Dermis blood vessel endothelial cell (primary cell): ENCODE results near the gene KANSL1. TPM values are rescaled to one million over a fixed set of nuclear protein-coding genes. Genes with fewer than 3 reads are reported as not detected.
"Not testable (repeated sequence)": the region's sequence is repeated elsewhere in the genome, so short reads cannot be mapped to it uniquely, and the experiment has no call there.

Experiments used
- DNase-seq: peaks from one replicate; pipeline ENCODE4 v3.0.0; 2010
- total RNA-seq: library from RNA; depleted of rRNA; stranded (reverse); fragments of >200 nt; gene quantifications from 2 replicates; pipeline ENCODE4 v1.2.3, GENCODE V29; 2014

KANSL1 gene
- total RNA-seq, 1 donor from 2014 or later = 87.0 TPM

DNA sequence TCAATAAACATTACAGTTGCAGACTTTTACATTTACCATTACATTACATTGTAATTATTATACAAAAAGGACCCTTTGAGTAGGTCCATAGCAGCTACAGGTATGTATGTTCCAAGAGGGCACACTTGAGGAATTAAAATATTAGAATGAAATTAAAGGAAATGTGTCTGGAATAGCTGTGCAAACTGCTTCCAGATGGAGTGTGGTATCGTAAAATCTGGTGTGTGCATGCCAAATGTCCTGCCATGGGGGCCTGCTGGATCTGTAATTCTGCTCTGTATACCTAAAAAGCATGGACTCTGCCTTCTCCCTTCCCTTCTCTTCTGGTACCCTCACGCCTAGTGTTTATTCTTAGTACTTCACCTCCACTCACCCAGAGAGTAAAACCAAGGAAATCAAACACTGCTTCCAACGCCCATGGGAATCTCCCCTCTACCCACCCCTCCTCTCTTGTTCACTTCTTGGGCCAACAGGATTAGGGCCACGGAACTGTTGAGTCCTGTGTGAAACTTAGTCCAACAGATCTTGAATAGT, 155.4 kb downstream of the KANSL1 start:
- DNase-seq = no peak

DNA sequence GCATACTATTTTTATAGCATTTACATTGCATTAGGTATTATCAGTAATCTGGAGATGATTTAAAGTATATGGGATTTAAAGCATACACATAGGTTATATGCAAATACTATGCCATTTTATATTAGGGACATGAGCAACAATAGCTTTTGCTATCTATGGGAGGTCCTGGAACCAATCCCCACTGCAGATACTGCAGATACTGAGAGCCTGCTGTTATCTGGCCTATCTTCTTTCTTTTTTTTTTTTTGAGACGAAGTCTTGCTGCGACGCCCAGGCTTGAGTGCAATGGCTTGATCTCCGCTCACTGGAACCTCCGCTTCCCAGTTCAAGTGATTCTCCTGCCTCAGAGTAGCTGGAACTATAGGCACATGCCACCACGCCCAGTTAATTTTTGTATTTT, 156.7 kb downstream of the KANSL1 start:
- no peak for DNase-seq

DNA sequence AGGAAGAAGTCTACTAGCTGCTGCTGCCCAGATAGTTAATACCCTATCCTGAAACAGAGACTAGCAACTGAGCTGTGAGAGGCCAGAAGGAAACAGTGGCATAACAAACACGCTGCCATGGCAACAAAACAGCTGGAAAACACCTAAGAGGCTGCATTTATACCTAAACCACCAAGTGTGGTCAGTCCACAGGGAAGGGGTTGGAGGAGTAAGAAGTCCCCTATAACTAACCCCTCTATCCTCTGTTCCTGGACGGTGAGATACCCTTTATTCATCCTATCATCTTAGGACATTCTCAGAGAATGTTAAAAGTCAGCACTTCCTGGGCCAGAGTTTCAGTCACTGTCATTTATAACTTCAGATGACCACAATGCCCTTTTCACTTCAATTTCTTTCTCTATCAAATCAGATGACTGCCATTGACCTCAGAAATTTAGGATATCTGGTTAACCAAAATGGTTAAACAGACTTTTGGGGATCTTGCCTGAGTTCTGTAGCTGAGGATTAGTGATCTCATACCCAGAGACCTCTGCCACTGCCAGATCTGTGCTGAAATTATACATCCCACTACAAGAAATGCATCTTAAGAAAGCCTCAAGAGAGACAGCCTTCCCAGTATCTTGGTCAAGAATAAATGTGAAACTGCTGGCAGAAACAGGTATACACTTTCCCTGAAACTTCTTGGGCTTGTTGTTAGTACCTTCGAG, 158.0 kb downstream of the KANSL1 start:
- DNase-seq = peak; percentile 44

DNA sequence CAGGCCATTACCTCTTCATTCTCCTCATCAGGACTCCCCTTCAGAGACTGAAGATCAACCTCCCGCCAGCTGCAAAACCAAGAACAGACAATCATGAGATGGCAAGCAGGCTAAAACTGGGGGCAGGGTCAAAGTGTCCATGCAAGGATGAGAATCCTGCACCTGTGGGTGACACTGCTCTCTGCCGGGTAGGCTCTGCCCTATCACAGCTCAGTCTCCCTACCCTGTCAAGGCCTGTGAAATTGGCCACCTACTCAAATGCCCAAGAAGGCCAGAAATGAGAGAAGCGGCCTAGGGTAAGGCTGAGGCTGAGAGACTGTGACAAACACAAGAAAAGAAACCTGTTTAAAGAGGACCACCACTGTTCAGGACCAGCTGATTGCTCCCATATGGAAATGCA, 159.8 kb downstream of the KANSL1 start:
- DNase-seq = no peak

DNA sequence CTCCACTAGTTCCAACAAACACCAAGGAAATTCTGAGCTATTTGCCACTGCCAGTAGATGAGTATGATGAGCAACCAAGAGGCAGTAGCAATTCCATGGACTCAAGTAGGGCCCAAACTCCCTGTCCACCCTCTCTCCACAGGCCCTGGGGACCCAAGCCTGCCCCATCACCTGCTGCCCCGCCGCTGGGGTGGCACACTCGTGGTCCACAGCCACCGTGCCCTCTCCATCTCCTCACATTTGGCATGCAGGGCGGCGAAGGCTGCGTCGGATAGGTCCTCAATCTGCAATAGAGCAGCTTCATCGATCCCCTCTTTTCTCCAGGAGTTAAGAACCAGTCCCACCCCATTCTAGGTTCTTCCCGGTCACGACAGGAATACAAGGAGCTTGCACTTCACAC, 160.3 kb downstream of the KANSL1 start:
- DNase-seq = no peak

DNA sequence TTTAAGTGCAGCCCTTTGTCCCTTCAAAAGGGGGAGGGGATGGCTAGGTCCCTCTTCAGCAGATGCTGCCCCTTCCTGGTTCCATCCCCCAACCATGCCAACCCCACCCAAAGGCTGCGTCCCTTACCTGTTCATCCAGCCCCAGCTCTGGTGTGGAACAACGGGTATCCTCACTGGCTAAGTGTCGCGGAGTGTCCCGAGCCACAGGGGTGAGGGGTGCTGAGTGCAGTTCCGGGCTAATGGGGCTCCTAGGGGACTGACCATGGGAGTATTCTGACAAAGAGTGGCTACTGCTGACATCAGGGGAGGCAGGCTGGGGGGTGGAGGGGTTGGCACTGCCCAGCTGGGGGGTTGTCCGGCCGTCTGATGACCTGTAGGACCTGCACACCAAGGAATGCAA, 161.3 kb downstream of the KANSL1 start:
- no peak for DNase-seq

DNA sequence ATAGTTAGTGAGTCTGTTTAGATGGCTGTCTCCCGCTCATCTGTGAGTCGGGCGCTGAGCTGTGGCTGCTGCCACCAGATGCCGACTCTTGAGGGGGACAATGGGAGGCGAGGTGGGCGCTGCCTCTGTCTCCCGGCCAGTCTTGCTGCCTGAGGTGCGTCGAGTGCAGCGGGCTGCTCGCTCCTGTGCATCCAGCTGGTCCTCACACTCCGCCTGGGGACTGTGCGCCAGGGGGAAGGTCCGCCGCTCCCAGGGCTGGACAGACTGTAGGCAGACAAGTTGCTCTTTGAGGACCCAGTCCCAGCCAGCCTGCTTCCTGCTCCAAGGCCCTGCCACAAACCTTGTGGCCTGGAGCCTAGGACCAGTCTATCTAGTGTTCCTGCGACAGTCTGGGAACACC, 161.8 kb downstream of the KANSL1 start:
- no peak for DNase-seq

DNA sequence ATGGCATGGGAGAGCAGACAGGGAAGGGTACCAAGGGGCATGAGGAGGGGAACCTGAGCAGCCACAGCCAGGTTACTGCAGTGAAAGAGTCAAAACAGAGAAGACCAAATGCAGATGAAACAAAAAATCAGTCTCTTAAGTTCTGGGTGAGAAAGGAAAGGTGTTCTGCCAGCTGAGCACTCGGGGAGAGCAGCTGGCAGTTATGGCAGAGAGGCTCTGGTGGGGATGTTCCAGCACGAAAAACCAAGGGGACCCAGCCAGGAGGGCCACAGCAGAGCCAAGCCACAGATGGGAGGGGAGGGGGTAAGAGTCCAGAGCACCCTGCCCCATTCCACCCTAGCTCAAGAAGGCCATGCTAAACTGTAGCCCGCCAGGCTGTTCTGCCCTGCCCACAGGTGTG, 162.5 kb downstream of the KANSL1 start:
- no peak for DNase-seq

DNA sequence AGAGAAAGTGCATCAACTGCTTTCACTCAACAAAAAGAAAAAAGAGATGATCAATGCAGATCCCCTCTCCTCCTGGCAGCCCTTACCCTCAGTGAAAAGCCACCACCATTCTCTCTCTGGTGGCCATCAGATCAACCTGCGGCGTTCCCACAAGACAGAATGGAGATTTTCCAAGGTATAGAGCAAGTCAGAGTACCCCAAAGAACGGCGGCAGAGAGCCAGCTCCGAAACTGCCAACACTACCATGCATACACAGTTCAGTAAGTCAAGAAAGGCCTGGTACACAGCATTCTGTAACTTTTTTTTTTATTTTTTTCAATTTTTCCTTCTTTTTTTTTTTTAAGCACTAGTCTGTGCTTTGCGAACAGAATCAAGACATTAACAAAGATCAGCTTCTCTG, 163.6 kb downstream of the KANSL1 start:
- no peak for DNase-seq

DNA sequence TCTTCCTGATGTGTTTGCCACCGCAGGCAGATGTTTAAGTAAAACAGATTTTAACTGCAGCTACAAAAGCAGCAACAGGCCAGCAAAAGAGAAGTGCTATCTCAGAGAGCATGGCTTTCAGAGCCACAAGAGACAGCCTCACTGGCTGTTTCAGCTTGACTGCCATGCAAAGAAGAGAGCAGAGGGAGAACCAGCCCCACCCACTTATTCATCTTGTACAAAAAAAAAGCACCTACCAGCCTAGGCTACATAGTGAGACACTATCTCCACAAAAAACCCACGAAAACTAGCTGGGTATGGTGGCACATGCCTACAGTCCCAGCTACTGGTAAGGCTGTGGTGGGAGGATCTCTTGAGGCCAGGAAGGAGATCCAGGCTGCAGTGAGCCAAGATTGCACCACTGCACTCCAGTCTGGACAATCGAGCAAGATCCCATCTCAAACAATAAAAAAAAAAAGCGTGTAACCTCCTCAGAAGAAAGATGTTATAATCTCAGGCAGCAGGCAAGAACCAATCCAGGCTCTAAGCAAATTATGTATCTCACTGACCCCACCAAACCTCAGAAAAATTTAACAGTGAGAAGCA, 164.2 kb downstream of the KANSL1 start:
- no peak for DNase-seq

DNA sequence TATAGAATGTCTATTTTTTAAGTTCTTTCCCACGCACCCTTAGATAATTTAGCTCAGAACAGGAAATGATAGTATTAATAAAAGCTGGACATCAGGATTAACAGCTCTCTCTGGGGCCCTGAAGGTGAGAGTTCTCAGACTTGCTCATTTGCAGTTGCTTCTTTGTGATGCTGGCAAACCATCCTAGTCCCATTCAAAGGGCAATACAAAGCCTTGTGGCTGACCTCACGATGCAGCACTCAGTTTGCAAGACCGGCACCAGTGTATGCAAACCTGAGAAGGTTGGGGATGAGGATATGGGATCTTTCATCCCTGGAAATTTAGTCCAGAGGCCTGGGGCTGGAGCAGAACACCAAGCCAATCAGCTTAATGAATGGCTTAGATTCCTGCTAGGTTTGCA, 164.9 kb downstream of the KANSL1 start:
- DNase-seq = no peak

DNA sequence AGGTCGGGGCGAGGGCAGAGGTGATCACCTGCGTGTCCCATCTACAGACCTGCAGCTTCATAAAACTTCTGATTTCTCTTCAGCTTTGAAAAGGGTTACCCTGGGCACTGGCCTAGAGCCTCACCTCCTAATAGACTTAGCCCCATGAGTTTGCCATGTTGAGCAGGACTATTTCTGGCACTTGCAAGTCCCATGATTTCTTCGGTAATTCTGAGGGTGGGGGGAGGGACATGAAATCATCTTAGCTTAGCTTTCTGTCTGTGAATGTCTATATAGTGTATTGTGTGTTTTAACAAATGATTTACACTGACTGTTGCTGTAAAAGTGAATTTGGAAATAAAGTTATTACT, 165.3 kb downstream of the KANSL1 start:
- no peak for DNase-seq

DNA sequence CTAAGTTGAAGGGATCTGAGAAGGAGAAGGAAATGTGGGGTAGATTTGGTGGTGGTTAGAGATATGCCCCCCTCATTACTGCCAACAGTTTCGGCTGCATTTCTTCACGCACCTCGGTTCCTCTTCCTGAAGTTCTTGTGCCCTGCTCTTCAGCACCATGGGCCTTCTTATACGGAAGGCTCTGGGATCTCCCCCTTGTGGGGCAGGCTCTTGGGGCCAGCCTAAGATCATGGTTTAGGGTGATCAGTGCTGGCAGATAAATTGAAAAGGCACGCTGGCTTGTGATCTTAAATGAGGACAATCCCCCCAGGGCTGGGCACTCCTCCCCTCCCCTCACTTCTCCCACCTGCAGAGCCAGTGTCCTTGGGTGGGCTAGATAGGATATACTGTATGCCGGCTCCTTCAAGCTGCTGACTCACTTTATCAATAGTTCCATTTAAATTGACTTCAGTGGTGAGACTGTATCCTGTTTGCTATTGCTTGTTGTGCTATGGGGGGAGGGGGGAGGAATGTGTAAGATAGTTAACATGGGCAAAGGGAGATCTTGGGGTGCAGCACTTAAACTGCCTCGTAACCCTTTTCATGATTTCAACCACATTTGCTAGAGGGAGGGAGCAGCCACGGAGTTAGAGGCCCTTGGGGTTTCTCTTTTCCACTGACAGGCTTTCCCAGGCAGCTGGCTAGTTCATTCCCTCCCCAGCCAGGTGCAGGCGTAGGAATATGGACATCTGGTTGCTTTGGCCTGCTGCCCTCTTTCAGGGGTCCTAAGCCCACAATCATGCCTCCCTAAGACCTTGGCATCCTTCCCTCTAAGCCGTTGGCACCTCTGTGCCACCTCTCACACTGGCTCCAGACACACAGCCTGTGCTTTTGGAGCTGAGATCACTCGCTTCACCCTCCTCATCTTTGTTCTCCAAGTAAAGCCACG, 165.9 kb downstream of the KANSL1 start:
- no peak for DNase-seq

DNA sequence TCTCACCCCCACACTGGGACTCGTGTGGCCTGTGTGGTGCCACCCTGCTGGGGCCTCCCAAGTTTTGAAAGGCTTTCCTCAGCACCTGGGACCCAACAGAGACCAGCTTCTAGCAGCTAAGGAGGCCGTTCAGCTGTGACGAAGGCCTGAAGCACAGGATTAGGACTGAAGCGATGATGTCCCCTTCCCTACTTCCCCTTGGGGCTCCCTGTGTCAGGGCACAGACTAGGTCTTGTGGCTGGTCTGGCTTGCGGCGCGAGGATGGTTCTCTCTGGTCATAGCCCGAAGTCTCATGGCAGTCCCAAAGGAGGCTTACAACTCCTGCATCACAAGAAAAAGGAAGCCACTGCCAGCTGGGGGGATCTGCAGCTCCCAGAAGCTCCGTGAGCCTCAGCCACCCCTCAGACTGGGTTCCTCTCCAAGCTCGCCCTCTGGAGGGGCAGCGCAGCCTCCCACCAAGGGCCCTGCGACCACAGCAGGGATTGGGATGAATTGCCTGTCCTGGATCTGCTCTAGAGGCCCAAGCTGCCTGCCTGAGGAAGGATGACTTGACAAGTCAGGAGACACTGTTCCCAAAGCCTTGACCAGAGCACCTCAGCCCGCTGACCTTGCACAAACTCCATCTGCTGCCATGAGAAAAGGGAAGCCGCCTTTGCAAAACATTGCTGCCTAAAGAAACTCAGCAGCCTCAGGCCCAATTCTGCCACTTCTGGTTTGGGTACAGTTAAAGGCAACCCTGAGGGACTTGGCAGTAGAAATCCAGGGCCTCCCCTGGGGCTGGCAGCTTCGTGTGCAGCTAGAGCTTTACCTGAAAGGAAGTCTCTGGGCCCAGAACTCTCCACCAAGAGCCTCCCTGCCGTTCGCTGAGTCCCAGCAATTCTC, 166.8 kb downstream of the KANSL1 start:
- no peak for DNase-seq

DNA sequence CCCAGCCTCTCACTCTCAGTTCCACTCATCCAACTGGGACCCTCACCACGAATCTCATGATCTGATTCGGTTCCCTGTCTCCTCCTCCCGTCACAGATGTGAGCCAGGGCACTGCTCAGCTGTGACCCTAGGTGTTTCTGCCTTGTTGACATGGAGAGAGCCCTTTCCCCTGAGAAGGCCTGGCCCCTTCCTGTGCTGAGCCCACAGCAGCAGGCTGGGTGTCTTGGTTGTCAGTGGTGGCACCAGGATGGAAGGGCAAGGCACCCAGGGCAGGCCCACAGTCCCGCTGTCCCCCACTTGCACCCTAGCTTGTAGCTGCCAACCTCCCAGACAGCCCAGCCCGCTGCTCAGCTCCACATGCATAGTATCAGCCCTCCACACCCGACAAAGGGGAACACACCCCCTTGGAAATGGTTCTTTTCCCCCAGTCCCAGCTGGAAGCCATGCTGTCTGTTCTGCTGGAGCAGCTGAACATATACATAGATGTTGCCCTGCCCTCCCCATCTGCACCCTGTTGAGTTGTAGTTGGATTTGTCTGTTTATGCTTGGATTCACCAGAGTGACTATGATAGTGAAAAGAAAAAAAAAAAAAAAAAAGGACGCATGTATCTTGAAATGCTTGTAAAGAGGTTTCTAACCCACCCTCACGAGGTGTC, 167.6 kb downstream of the KANSL1 start:
- no peak for DNase-seq

DNA sequence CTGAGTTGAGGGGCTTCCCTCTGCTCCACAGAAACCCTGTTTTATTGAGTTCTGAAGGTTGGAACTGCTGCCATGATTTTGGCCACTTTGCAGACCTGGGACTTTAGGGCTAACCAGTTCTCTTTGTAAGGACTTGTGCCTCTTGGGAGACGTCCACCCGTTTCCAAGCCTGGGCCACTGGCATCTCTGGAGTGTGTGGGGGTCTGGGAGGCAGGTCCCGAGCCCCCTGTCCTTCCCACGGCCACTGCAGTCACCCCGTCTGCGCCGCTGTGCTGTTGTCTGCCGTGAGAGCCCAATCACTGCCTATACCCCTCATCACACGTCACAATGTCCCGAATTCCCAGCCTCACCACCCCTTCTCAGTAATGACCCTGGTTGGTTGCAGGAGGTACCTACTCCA, 168.2 kb downstream of the KANSL1 start:
- no peak for DNase-seq

DNA sequence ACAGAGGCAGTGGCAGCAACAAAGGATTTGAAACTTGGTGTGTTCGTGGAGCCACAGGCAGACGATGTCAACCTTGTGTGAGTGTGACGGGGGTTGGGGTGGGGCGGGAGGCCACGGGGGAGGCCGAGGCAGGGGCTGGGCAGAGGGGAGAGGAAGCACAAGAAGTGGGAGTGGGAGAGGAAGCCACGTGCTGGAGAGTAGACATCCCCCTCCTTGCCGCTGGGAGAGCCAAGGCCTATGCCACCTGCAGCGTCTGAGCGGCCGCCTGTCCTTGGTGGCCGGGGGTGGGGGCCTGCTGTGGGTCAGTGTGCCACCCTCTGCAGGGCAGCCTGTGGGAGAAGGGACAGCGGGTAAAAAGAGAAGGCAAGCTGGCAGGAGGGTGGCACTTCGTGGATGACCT, 168.6 kb downstream of the KANSL1 start:
- DNase-seq = no peak

DNA sequence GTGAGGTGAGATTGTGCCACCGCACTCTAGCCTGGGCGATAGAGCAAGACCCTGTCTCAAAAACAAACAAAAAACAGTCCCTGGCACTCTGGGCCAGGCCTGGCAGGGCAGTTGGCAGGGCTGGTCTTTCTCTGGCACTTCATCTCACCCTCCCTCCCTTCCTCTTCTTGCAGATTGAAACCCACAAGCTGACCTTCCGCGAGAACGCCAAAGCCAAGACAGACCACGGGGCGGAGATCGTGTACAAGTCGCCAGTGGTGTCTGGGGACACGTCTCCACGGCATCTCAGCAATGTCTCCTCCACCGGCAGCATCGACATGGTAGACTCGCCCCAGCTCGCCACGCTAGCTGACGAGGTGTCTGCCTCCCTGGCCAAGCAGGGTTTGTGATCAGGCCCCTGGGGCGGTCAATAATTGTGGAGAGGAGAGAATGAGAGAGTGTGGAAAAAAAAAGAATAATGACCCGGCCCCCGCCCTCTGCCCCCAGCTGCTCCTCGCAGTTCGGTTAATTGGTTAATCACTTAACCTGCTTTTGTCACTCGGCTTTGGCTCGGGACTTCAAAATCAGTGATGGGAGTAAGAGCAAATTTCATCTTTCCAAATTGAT, 169.3 kb downstream of the KANSL1 start:
- no peak for DNase-seq

DNA sequence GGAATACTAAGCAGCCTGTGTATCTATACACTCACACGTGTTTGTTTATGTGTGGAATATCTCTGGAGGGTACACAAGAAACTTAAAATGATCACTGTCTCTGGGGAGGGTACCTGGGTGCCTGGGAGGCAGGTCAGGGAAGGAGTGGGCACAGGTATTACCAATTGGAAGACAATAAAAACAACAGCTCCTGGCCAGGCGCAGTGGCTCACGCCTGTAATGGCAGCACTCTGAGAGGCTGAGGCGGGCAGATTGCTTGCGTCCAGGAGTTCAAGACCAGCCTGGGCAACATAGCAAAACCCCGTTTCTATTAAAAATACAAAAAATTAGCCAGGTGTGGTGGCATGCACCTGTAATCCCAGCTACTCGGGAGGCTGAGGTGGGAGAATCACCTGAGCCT, 169.9 kb downstream of the KANSL1 start:
- not testable (repeated sequence) for DNase-seq

DNA sequence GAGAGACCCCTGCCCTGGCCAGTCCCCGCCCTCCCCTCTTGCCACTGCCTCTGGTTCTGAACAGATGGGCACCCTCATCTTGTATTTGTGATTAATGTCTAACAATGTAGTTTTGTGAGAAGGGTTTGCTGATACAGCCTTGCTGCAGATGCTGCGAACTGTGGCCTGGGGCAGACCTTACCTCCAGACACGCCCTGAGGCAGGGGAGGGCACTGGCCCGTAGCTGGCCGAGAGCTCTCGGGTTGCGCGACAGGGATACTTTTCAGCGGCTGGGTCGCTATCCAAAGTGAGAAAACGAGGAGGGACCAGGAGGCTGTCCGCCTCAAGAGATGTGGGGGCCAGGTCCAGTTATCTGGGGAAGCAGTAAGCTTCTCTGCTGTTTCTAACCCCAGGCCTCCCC, 172.2 kb downstream of the KANSL1 start:
- no peak for DNase-seq

DNA sequence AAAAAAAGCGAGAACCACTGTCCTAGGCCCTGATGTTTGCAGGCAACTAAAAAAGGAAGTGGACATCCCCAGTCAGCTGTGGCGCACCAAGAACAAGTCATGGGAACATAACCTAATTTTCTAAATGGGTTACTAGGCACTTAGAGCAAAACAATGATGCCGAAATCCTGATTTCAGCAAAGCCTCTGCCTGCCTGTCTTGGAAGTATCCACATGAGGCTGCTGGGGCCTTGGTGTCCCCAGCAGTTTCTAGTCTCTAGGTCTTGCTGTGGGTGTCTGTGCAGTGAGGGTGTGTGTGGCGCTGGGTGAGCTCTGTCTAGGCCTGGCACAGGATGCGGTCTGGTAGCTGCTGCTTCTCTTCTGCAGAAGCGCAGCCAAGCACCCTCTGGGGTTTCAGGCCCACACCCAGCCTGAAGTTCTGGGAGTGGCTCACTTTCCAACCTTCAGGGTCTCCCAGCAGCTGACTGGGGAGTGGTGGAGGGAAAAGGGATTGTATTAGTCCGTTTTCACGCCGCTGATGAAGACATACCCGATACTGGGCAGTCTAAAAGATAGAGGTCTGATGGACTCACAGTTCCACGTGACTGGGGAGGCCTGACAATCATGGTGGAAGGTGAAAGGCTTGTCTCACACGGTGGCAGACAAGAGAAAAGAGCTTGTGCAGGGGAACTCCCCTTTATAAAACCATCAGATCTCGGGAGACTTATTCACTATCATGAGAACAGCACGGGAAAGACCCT, 173.0 kb downstream of the KANSL1 start:
- DNase-seq = no peak
